ENCODE measurements around the gene C4A.
"Not testable (repeated sequence)": the region's sequence is repeated elsewhere in the genome, so short reads cannot be mapped to it uniquely, and the experiment has no call there.

Gene C4A

DNA sequence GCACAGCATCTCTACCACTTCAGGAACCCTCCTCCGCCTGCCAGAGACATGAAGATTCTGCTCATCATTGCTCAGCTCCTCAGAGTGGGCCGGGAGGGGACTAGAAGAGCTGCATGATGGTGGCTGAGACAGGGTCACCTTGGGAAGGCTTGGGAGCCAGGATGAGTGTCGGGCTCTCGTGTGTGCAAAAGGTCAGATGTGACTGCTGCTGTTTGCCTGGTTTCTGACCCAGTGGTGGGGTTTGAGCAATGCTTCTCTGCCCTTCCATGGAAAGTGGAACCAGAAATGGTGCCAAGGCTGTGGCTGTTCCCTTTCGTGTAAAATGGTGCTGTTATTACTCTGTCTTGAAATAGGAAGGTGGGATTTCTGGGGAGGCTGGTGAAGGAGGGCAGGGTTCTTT is 859 bp upstream of the C4A start:
- FAIRE-seq, result not testable (repeated sequence)

DNA sequence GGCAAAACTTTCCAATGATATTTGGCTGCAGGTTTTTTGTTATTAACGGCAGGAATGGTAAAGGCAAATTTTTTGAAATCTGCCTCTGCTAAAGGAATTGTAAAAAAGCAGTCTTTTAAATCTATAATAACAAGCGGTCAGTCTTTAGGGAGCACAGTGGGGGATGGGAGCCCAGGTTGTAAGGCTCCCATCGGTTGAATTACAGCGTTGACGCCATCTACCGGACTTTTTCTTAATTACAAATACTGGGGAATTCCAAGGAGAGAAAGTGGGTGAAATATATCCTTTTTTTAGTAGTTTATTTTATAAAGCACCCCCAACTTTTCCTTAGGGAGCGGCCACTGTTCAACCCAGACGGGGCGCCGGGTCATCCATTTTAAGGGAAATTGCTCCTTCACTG is 7.5 kb downstream of the C4A start:
- FAIRE-seq, result not testable (repeated sequence)

DNA sequence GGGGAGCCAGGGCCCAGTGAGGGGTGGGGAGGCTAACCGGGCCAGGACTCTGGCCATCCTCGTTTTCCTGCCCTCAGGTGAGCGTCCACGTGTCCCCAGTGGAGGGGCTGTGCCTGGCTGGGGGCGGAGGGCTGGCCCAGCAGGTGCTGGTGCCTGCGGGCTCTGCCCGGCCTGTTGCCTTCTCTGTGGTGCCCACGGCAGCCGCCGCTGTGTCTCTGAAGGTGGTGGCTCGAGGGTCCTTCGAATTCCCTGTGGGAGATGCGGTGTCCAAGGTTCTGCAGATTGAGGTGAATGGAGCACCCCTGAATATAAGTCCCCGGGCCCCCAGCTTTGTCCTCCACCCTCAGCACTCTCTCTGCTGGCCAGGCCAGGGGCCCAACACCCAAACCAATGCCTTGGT is 12.6 kb downstream of the C4A start:
- FAIRE-seq, result not testable (repeated sequence)

DNA sequence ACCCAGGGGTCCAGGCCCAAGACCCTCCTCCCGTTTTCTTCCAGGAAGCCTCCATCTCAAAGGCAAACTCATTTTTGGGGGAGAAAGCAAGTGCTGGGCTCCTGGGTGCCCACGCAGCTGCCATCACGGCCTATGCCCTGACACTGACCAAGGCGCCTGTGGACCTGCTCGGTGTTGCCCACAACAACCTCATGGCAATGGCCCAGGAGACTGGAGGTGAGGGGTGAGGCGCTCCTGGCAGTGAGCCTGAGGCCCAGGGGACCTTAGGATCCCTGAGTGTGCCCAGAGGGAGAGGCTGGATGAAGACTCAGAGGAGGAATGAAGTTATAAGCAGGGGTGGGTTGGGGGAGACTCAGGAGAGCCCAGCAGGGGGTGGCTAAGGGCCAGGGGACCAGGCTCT is 14.5 kb downstream of the C4A start:
- not testable (repeated sequence) for FAIRE-seq

DNA sequence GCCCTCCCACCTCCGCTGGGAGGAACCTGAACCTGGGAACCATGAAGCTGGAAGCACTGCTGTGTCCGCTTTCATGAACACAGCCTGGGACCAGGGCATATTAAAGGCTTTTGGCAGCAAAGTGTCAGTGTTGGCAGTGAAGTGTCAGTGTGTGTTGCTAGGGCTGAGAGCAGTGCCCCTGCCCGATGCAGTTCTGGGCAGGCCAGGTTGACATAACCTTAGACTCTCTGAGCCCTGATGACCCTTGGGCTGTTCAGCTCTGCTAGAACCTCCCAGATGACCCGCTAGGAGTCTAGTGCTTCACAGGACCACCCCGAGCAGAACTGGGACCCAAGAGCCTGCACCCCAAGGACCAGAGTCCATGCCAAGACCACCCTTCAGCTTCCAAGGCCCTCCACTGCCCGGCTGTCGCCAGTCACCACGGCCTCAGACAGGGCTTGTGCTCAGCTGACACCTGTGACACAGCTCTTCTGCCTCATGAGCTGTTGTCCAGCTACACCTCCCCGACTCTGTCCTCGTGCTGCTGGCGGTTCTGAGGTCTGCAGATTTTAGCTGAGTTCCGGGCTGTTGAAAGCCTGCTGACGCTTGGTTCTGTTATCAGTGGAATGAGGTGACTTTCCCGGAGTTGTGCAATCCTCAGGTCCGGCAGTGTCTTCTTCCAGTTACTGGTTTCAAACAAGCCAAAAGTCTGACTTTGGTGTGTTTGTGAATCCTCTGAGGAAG is 20.9 kb downstream of the C4A start:
- not testable (repeated sequence) for FAIRE-seq

DNA sequence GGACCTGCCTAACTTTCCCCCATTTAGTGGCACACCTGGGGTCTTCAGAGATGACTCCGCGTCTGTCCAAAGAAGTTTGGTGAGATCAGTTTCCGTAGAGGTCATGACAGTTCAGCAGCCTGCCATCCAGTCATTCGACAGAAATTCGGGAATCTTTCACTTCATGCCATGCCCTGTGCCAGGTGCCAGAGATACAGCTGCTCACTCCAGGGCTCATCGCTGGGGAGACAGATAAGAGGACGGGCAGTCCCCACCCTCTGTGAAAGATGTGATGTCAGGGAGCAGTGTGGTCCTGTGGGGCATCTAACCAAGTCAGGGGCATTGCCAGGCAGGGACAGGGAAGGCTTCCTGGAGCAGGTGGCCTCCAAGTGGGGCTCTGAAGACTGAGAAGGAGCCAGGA is 21.4 kb downstream of the C4A start:
- not testable (repeated sequence) for FAIRE-seq

DNA sequence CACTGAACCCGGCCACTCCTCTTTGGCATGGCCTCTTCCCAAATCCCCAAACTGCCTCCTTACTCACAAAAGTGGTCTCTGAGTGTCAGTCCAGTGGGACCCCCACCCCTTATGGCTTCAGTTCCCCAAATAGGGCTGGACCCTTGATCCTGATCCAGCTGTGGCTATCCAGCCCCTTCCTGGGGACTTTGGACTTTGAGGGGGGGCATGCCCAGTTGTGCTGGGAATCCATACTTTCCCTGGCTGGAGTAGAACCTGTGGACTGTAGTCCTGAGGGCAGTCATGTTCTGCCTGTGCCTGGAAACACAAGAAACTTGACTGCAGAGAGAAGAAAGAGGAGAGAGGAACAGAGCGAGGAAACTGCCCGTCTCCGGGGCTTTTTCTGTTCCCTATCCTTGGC is 22.5 kb downstream of the C4A start:
- not testable (repeated sequence) for FAIRE-seq

DNA sequence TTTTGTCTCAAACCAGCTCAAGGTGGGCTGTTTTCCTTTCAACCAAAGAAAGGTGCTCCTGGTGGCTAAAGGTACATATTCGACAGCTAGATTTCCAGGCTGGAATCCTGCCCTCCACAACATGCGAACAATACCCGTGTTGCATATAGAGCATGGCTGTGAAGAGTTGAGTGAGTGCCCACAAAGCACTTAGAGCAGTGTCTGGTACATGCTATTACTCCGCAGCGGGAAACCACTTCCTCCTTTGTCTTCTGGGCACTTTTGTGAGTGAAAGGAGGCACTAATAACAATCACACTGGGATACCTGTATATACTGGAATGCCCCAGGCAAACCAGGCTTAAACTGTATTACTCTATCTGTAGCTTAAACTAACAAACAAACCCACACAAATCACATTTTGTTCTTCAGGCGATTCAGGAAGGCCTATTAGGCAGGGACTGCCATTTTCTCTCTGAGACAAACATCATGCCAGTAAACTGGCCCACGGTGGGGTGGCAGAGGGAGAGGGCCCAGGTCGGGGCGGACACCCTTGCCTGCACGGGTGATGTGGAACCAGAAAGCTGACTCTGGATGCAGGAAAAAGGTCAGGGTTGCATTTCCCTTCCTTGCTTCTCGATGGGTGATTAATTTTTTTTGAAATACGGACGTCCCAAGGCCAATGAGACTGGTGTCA is 23.1 kb downstream of the C4A start:
- FAIRE-seq, result not testable (repeated sequence)

DNA sequence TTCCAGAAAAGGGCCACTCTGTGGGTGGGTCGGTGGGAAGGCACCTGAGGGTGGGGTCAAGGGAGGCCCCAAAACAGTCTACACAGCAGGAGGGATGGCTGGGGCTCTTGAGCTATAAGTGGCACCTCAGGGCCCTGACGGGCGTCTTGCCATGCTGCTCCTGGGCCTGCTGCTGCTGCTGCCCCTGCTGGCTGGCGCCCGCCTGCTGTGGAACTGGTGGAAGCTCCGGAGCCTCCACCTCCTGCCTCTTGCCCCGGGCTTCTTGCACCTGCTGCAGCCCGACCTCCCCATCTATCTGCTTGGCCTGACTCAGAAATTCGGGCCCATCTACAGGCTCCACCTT is 23.7 kb downstream of the C4A start:
- FAIRE-seq, result not testable (repeated sequence)

DNA sequence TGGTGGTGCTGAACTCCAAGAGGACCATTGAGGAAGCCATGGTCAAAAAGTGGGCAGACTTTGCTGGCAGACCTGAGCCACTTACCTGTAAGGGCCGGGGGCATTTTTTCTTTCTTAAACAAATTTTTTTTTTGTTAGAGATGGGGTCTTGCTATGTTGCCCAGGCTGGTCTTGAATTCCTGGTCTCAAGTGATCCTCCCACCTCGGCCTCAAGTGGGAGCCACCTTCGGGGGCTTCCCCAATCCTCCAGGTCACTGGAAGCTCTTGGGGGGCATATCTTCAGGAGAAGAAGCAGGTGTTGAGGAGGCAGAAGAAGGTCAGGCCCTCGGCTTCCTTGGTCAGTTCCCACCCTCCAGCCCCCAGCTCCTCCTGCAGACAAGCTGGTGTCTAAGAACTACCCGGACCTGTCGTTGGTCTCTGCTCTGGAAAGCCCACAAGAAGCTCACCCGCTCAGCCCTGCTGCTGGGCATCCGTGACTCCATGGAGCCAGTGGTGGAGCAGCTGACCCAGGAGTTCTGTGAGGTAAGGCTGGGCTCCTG is 24.2 kb downstream of the C4A start:
- FAIRE-seq, result not testable (repeated sequence)

DNA sequence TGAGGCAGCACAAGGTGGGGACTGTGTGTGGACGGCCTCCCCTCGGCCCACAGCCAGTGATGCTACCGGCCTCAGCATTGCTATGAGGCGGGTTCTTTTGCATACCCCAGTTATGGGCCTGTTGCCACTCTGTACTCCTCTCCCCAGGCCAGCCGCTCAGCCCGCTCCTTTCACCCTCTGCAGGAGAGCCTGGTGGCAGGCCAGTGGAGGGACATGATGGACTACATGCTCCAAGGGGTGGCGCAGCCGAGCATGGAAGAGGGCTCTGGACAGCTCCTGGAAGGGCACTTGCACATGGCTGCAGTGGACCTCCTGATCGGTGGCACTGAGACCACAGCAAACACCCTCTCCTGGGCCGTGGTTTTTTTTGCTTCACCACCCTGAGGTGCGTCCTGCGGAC is 25.2 kb downstream of the C4A start:
- not testable (repeated sequence) for FAIRE-seq

DNA sequence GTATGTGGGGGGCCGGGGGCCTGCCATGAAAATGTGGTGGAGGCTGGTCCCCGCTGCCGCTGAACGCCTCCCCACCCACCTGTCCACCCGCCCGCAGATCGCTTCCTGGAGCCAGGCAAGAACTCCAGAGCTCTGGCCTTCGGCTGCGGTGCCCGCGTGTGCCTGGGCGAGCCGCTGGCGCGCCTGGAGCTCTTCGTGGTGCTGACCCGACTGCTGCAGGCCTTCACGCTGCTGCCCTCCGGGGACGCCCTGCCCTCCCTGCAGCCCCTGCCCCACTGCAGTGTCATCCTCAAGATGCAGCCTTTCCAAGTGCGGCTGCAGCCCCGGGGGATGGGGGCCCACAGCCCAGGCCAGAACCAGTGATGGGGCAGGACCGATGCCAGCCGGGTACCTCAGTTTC is 26.2 kb downstream of the C4A start:
- not testable (repeated sequence) for FAIRE-seq

DNA sequence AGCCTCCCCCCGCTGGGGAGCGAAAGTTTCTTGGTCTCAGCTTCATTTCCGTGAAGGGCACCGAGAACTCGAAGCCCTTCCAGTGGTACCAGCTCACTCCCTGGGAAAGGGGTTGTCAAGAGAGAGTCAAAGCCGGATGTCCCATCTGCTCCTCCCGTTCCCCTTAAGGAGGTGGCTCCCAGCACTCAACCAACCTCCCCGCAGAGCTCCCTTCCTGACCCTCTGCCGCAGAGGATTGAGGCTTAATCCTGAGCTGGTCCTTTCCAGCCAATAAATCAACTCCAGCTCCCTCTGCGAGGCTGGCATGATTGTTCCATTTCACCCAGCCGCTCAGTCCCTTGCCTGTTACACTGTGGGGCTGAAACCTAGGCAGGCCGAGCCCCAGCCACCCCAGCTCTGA is 26.8 kb downstream of the C4A start:
- FAIRE-seq, result not testable (repeated sequence)

DNA sequence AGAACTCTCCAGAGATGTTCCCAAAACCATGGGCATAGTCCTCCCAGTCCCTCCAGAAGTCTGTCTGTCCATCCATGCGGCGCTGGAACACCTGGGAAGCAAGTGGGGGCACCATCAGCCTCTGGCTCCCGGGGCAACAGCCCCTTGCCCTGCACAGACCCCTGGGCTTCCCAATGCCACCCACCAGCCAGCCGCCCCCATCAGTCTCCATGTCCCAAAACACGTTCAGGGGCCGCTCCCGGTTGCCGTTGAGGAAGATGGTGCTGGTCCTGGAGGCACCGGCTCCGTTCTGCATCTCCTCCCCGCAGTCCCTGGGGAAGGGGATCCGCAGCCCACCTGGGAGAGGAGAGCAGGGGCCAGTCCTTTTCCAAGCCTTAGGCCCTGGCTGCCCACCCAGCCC is 27.7 kb downstream of the C4A start:
- not testable (repeated sequence) for FAIRE-seq

DNA sequence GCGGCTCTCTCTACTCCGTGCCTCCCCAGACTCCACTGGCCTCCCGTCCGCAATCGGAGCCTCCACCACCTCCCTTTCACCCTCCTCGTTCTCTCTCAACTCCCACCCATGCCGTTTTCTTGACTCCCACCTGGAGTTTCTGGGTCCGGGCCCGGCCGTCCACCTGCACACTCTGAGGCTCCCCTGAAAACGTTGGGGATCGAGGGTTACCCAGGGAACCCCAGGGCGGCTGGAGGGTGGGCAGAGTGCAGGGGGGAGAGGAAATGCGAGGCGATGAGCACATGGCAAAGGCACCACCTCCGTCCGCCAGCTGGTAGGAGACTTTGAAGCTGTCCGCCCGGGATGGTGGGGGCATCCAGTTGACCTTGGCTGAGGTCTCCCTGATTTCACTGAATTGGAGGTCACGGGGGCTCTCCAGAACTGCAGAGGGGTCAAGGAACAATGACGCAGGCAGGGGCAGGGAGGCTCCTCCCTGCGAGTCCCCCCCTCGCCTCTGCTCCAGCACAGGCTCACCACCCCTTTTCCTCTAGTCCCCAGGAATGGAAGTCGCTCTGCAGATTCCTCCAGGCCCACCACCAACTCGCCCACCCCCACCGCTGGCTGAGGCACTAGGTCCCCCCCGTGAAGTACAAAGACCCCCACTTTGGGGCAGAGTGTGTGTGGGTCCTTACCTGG is 29.1 kb downstream of the C4A start:
- not testable (repeated sequence) for FAIRE-seq

DNA sequence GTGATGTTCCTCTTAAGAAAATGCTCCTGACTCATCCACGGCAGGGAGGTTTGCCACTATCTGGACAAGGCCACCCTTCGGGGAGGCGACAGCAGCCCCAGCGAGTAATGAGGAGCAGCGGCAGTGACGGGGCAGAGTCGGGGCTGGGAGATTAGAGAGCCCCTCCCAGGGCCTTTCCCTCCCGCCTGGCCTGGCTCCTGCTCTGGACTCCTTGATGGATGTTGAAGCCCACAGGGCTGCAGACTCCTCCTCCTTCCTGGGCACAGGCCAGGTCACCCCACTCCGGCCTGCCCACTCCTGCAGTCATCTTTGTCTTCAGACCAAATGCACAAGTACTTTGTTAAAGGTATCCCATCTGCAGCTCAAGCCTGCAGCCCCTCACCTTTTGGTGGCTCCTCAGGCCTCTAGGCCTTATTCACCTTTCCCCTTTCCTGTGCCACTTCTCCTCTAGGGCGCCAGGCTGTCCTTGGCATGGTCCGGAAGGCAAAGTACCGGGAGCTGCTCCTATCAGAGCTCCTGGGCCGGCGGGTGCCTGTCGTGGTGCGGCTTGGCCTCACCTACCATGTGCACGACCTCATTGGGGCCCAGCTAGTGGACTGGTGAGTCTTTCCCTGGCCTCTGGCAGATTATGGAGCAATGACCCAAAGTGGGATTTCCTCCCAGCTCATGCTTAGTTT is 31.2 kb downstream of the C4A start:
- FAIRE-seq, result not testable (repeated sequence)

DNA sequence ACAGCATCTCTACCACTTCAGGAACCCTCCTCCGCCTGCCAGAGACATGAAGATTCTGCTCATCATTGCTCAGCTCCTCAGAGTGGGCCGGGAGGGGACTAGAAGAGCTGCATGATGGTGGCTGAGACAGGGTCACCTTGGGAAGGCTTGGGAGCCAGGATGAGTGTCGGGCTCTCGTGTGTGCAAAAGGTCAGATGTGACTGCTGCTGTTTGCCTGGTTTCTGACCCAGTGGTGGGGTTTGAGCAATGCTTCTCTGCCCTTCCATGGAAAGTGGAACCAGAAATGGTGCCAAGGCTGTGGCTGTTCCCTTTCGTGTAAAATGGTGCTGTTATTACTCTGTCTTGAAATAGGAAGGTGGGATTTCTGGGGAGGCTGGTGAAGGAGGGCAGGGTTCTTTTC is 31.9 kb downstream of the C4A start:
- FAIRE-seq, result not testable (repeated sequence)

DNA sequence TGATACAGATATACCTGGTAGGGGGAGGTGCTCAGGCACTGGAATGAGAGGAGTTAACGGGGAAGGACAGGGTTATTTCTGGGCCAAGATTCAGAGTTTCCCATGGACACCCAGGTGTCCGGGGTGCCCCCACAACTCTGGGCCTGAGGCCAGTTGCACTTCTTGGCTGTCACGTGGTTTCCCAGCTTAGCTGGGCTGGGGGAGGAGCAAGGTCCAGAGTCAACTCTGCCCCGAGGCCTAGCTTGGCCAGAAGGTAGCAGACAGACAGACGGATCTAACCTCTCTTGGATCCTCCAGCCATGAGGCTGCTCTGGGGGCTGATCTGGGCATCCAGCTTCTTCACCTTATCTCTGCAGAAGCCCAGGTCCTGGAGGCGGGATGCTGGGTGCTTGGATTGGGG is 32.7 kb downstream of the C4A start, which contains the start of gene C4B:
C4B (plus strand) TSS at position 249 of the 400 bp plus-strand sequence; CDS start at position 300, 51 bp downstream.
- not testable (repeated sequence) for FAIRE-seq

DNA sequence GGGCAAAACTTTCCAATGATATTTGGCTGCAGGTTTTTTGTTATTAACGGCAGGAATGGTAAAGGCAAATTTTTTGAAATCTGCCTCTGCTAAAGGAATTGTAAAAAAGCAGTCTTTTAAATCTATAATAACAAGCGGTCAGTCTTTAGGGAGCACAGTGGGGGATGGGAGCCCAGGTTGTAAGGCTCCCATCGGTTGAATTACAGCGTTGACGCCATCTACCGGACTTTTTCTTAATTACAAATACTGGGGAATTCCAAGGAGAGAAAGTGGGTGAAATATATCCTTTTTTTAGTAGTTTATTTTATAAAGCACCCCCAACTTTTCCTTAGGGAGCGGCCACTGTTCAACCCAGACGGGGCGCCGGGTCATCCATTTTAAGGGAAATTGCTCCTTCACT is 40.2 kb downstream of the C4A start:
- not testable (repeated sequence) for FAIRE-seq

DNA sequence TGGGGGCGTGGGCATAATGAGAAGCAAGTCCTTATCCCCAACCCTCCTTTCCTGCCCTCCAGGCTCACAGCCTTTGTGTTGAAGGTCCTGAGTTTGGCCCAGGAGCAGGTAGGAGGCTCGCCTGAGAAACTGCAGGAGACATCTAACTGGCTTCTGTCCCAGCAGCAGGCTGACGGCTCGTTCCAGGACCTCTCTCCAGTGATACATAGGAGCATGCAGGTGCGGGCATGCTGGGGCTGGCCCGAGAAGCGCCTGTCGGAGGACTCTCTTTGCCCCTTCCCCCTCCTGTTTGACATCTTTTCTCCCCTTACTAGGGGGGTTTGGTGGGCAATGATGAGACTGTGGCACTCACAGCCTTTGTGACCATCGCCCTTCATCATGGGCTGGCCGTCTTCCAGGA is 46.8 kb downstream of the C4A start:
- not testable (repeated sequence) for FAIRE-seq

DNA sequence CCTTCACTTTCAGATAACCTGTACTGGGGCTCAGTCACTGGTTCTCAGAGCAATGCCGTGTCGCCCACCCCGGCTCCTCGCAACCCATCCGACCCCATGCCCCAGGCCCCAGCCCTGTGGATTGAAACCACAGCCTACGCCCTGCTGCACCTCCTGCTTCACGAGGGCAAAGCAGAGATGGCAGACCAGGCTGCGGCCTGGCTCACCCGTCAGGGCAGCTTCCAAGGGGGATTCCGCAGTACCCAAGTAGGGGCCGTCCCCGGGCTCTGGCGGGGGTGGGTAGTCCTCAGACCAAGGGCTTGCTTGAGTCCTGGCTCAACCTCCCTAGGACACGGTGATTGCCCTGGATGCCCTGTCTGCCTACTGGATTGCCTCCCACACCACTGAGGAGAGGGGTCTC is 47.7 kb downstream of the C4A start:
- not testable (repeated sequence) for FAIRE-seq

DNA sequence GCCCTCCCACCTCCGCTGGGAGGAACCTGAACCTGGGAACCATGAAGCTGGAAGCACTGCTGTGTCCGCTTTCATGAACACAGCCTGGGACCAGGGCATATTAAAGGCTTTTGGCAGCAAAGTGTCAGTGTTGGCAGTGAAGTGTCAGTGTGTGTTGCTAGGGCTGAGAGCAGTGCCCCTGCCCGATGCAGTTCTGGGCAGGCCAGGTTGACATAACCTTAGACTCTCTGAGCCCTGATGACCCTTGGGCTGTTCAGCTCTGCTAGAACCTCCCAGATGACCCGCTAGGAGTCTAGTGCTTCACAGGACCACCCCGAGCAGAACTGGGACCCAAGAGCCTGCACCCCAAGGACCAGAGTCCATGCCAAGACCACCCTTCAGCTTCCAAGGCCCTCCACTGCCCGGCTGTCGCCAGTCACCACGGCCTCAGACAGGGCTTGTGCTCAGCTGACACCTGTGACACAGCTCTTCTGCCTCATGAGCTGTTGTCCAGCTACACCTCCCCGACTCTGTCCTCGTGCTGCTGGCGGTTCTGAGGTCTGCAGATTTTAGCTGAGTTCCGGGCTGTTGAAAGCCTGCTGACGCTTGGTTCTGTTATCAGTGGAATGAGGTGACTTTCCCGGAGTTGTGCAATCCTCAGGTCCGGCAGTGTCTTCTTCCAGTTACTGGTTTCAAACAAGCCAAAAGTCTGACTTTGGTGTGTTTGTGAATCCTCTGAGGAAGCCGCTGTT is 53.6 kb downstream of the C4A start:
- not testable (repeated sequence) for FAIRE-seq
